Vagina (tissue), 2 donors: Measurements from ENCODE around the gene FDPS. TPM values are rescaled to one million over a fixed set of nuclear protein-coding genes. Genes with fewer than 3 reads are reported as not detected.
"Not testable (repeated sequence)": the region's sequence is repeated elsewhere in the genome, so short reads cannot be mapped to it uniquely, and the experiment has no call there.

Source experiments
- DNase-seq, 2 donors: peaks; one replicate each; pipeline ENCODE4 v3.0.0-alpha.2; 2017; ENCODE audit errors: extremely low spot score in 2 of 2
- H3K27ac ChIP-seq: fragments of 200-600 bp; sonication (generic); one replicate; pipeline ENCODE4 v1.5.1; 2019
- H3K27me3 ChIP-seq: fragments of 200-600 bp; sonication (generic); one replicate; pipeline ENCODE4 v1.5.1; 2019
- H3K36me3 ChIP-seq, 2 donors: fragments of 200-600 bp; sonication (generic); one replicate each; pipeline ENCODE4 v1.5.1; 2017 to 2019
- H3K4me1 ChIP-seq: fragments of 200-600 bp; sonication (generic); one replicate; pipeline ENCODE4 v1.5.1; 2019
- H3K4me3 ChIP-seq, 2 donors: fragments of 200-600 bp; sonication (generic); 1 replicate in 1 of 2; 2 replicates in 1 of 2; pipeline ENCODE4 v1.5.1; 2016 to 2019
- H3K9me3 ChIP-seq: fragments of 200-600 bp; sonication (generic); one replicate; pipeline ENCODE4 v1.5.1; 2019
- CTCF ChIP-seq, 3 experiments: fragments of 450-650 bp in 2 of 3; fragments of 200-600 bp in 1 of 3; sonication (generic) in 1 of 3; IDR thresholded peaks; one replicate each; pipeline ENCODE4 v1.5.1; 2017 to 2019; ENCODE audit warnings: antibody characterized with exemption in 3 of 3, mild to moderate bottlenecking in 2 of 3, moderate library complexity in 2 of 3
- POLR2A ChIP-seq, 2 donors: fragments of 450-650 bp; IDR thresholded peaks; one replicate each; pipeline ENCODE4 v1.6.1; 2017; ENCODE audit warnings: antibody characterized with exemption in 2 of 2, mild to moderate bottlenecking in 2 of 2, moderate library complexity in 2 of 2
- POLR2AphosphoS5 ChIP-seq, 2 donors: sonication (generic); formaldehyde crosslinking; IDR thresholded peaks; one replicate each; pipeline ENCODE4 v1.9.0; 2017; ENCODE audit warnings: antibody characterized with exemption in 2 of 2, mild to moderate bottlenecking in 2 of 2, low read depth in 1 of 2; ENCODE audit not compliant: insufficient read depth in 1 of 2
- intact Hi-C: fragments of 100-400 bp; cut with DNase I; formaldehyde crosslinking; loops from one replicate; pipeline ENCODE4 v1.15.1; 2023
- total RNA-seq: library from RNA; depleted of rRNA; stranded (reverse); fragments of >200 nt; gene quantifications from one replicate; pipeline ENCODE4 v1.2.3, GENCODE V29; 2016

Gene FDPS
- total RNA-seq, 1 donor from 2014 or later: 71.0 TPM

- Histone ChIP-seq H3K4me1 (no peaks in the 10 kb centered on the region), H3K4me3 (no peak overlapping the region), H3K36me3 (peaks cover 0 to 5% of the 10 kb centered on the region in 2 donors), H3K9me3 (no peaks in the 10 kb centered on the region), H3K27me3 (no peaks in the 10 kb centered on the region), H3K27ac (no peak overlapping the region)
- TF ChIP-seq POLR2A (IDR thresholded peaks at IDR 0.05) (no peak), POLR2AphosphoS5 (IDR thresholded peaks at IDR 0.05; ENCODE audit: insufficient read depth in 1 of 2, low read depth in 1 of 2) (no peak), CTCF (IDR thresholded peaks at IDR 0.05) (no peak)
- DNase-seq: no peak
- intact Hi-C loops: no loop called here
Observed at GRCh38 chr1:155285631-155286044, 23.0 kb upstream of the FDPS start.

- DNase-seq: no peak
- no peak overlapping the region for H3K27ac ChIP-seq
- peaks cover 0 to 5% of the 10 kb centered on the region in 2 donors for H3K36me3 ChIP-seq
- no peaks in the 10 kb centered on the region for H3K27me3 ChIP-seq
- no peak for TF ChIP-seq POLR2A (IDR thresholded peaks at IDR 0.05)
- TF ChIP-seq POLR2AphosphoS5 (IDR thresholded peaks at IDR 0.05; ENCODE audit: insufficient read depth in 1 of 2, low read depth in 1 of 2): no peak
- no peak for TF ChIP-seq CTCF (IDR thresholded peaks at IDR 0.05)
- H3K4me3 ChIP-seq: no peak overlapping the region
- H3K9me3 ChIP-seq: no peaks in the 10 kb centered on the region
- intact Hi-C loops: no loop called here
- no peaks in the 10 kb centered on the region for H3K4me1 ChIP-seq
Observed at GRCh38 chr1:155286544-155286943, 22.1 kb upstream of the FDPS start.

- Histone ChIP-seq H3K36me3 (peaks cover 0 to 5% of the 10 kb centered on the region in 2 donors), H3K27me3 (no peaks in the 10 kb centered on the region), H3K4me3 (no peak overlapping the region), H3K4me1 (no peaks in the 10 kb centered on the region), H3K27ac (no peak overlapping the region), H3K9me3 (no peaks in the 10 kb centered on the region)
- intact Hi-C loops: no loop called here
- no peak for TF ChIP-seq POLR2A (IDR thresholded peaks at IDR 0.05)
- TF ChIP-seq CTCF (IDR thresholded peaks at IDR 0.05): no peak
- TF ChIP-seq POLR2AphosphoS5 (IDR thresholded peaks at IDR 0.05; ENCODE audit: insufficient read depth in 1 of 2, low read depth in 1 of 2): no peak
- no peak for DNase-seq
Observed at GRCh38 chr1:155287987-155288543, 20.6 kb upstream of the FDPS start.

GRCh38 chr1:155291006-155291405, 17.7 kb upstream of the FDPS start:
- H3K36me3 ChIP-seq, intact Hi-C loops, H3K9me3 ChIP-seq, H3K4me3 ChIP-seq, H3K27ac ChIP-seq, H3K27me3 ChIP-seq, DNase-seq: not testable (repeated sequence)
- H3K4me1 ChIP-seq: peaks cover 15% of the 10 kb centered on the region

GRCh38 chr1:155293086-155293749, 15.4 kb upstream of the FDPS start:
- H3K4me3 ChIP-seq: no peak overlapping the region
- TF ChIP-seq CTCF (IDR thresholded peaks at IDR 0.05): no peak
- no peak for TF ChIP-seq POLR2AphosphoS5 (IDR thresholded peaks at IDR 0.05; ENCODE audit: insufficient read depth in 1 of 2, low read depth in 1 of 2)
- no peak for TF ChIP-seq POLR2A (IDR thresholded peaks at IDR 0.05)
- no peaks in the 10 kb centered on the region for H3K9me3 ChIP-seq
- no peak for DNase-seq
- H3K27ac ChIP-seq: no peak overlapping the region
- no peaks in the 10 kb centered on the region for H3K36me3 ChIP-seq
- H3K27me3 ChIP-seq: no peaks in the 10 kb centered on the region
- intact Hi-C loops: no loop called here
- peaks cover 15% of the 10 kb centered on the region for H3K4me1 ChIP-seq
